GM19351 (cell line): Measurements from ENCODE around the gene ANP32B.
"Not testable (repeated sequence)": the region's sequence is repeated elsewhere in the genome, so short reads cannot be mapped to it uniquely, and the experiment has no call there.

Experiments
- ATAC-seq: cut with Tn5 transposase; IDR thresholded peaks from one replicate; pipeline ENCODE4 v1.9.1; 2021; ENCODE audit warnings: mild to moderate bottlenecking, moderate library complexity; ENCODE audit not compliant: unreplicated experiment

Gene ANP32B

GRCh38 chr9:97991818-97992217, 8.7 kb downstream of the ANP32B start:
- no peak for ATAC-seq

- ATAC-seq: no peak
Observed at GRCh38 chr9:97992219-97992618, 9.1 kb downstream of the ANP32B start.

- ATAC-seq: peak; percentile 45
Observed at GRCh38 chr9:97993000-97993399, 9.9 kb downstream of the ANP32B start.

GRCh38 chr9:97994703-97995102, 11.6 kb downstream of the ANP32B start:
- ATAC-seq: no peak

GRCh38 chr9:97996676-97997075, 13.5 kb downstream of the ANP32B start:
- ATAC-seq: not testable (repeated sequence)

- no peak for ATAC-seq
Observed at GRCh38 chr9:97997330-97998276, 14.5 kb downstream of the ANP32B start.

- ATAC-seq: no peak
Observed at GRCh38 chr9:98002808-98003207, 19.7 kb downstream of the ANP32B start.

GRCh38 chr9:98006127-98006796, 23.1 kb downstream of the ANP32B start:
- ATAC-seq: no peak

GRCh38 chr9:98007251-98007928, 24.2 kb downstream of the ANP32B start:
- no peak for ATAC-seq

- ATAC-seq: no peak
Observed at GRCh38 chr9:98008764-98009163, 25.6 kb downstream of the ANP32B start.

GRCh38 chr9:98009437-98009836, 26.3 kb downstream of the ANP32B start:
- no peak for ATAC-seq

GRCh38 chr9:98009936-98010335, 26.8 kb downstream of the ANP32B start:
- no peak for ATAC-seq

GRCh38 chr9:98010445-98010844, 27.3 kb downstream of the ANP32B start:
- peak; percentile 96 for ATAC-seq

GRCh38 chr9:98011122-98011521, 28.0 kb downstream of the ANP32B start:
- no peak for ATAC-seq

GRCh38 chr9:98016137-98016680, 33.1 kb downstream of the ANP32B start:
- ATAC-seq: no peak

- ATAC-seq: no peak
Observed at GRCh38 chr9:98017306-98017705, 34.2 kb downstream of the ANP32B start.

- no peak for ATAC-seq
Observed at GRCh38 chr9:98018347-98018746, 35.2 kb downstream of the ANP32B start.

- ATAC-seq: no peak
Observed at GRCh38 chr9:98019098-98019497, 36.0 kb downstream of the ANP32B start.

- ATAC-seq: not testable (repeated sequence)
Observed at GRCh38 chr9:98019869-98020268, 36.7 kb downstream of the ANP32B start.

- ATAC-seq: no peak
Observed at GRCh38 chr9:98020476-98021145, 37.5 kb downstream of the ANP32B start.
